PC-9 (cell line): ENCODE data around the gene ARHGAP42. TPM values are rescaled to one million over a fixed set of nuclear protein-coding genes. Genes with fewer than 3 reads are reported as not detected.

ENCODE experiments used
- BruUV-seq: library from RNA; stranded (reverse); fragments of 400-500 nt; replicated peaks from 2 replicates; lab custom pipeline; 2021; lab: Mats Ljungman, UMichigan
- CTCF ChIA-PET: fragments of 300-600 bp; sonication (Branson Sonifier 250); formaldehyde crosslinking; loops from one replicate; lab custom pipeline; 2022; ENCODE audit warnings: antibody characterized with exemption; lab: Charles Lee
- POLR2A ChIA-PET: fragments of 300-600 bp; sonication (Branson Sonifier 250); formaldehyde crosslinking; loops from one replicate; lab custom pipeline; 2022; ENCODE audit warnings: antibody characterized with exemption; ENCODE audit not compliant: unreplicated experiment; lab: Charles Lee
- DNase-seq, 2 experiments: peaks; one replicate each; pipeline versions ENCODE4 v3.0.0 to v3.0.0-alpha.2; 2015 to 2022; ENCODE audit warnings: mixed read lengths in 1 of 2
- H2AFZ ChIP-seq: fragments of 200-600 bp; sonication (generic); 2 replicates; pipeline ENCODE4 v1.8.1; 2017; ENCODE audit warnings: antibody characterized with exemption
- H3F3A ChIP-seq: fragments of 200-600 bp; sonication (generic); 2 replicates; pipeline ENCODE4 v1.8.1; 2017; ENCODE audit warnings: antibody characterized with exemption, mild to moderate bottlenecking, low read depth; ENCODE audit not compliant: insufficient read depth
- H3K27ac ChIP-seq: fragments of 200-600 bp; sonication (generic); 2 replicates; pipeline ENCODE4 v1.6.1; 2016; ENCODE audit warnings: mixed run types
- H3K27me3 ChIP-seq: fragments of 200-600 bp; sonication (generic); 2 replicates; pipeline ENCODE4 v1.6.1; 2016; ENCODE audit warnings: low read depth, mixed run types; ENCODE audit not compliant: insufficient read depth
- H3K36me3 ChIP-seq: fragments of 200-600 bp; sonication (generic); 2 replicates; pipeline ENCODE4 v1.6.1; 2016; ENCODE audit warnings: low read depth, mixed run types
- H3K4me1 ChIP-seq: fragments of 200-600 bp; sonication (generic); replicated peaks from 2 replicates; pipeline ENCODE4 v1.6.1; 2016; ENCODE audit warnings: mixed run types; ENCODE audit not compliant: insufficient read depth
- H3K4me2 ChIP-seq: fragments of 200-600 bp; sonication (generic); 2 replicates; pipeline ENCODE4 v1.6.1; 2017; ENCODE audit warnings: mixed run types
- H3K4me3 ChIP-seq: fragments of 200-600 bp; sonication (generic); 2 replicates; pipeline ENCODE4 v1.6.1; 2016; ENCODE audit warnings: mixed run types
- H3K79me2 ChIP-seq: fragments of 200-600 bp; sonication (generic); 2 replicates; pipeline ENCODE4 v1.6.1; 2017; ENCODE audit warnings: low read depth, mixed run types
- H3K9me2 ChIP-seq: fragments of 200-600 bp; sonication (generic); 2 replicates; pipeline ENCODE4 v1.8.1; 2017; ENCODE audit warnings: mild to moderate bottlenecking; ENCODE audit not compliant: insufficient read depth
- H3K9me3 ChIP-seq: fragments of 200-600 bp; sonication (generic); 2 replicates; pipeline ENCODE4 v1.8.1; 2016; ENCODE audit warnings: low read depth; ENCODE audit not compliant: insufficient read depth
- H4K20me1 ChIP-seq: fragments of 200-600 bp; sonication (generic); 2 replicates; pipeline ENCODE4 v1.8.1; 2017; ENCODE audit not compliant: insufficient read depth
- EZH2 ChIP-seq: fragments of 200-600 bp; sonication (generic); IDR thresholded peaks from 2 replicates; pipeline ENCODE4 v1.8.0; 2017; ENCODE audit warnings: antibody characterized with exemption, low read depth
- intact Hi-C: fragments of 100-400 bp; cut with micrococcal nuclease; formaldehyde crosslinking; loops from one replicate; pipeline ENCODE4 v1.10.0; 2022; ENCODE audit not compliant: unreplicated experiment
- total RNA-seq: library from RNA; stranded (reverse); gene quantifications from 2 replicates; pipeline ENCODE4 v1.2.3, GENCODE V29; 2021
- TF ChIP-seq, protein P1 (sequence below): fragments of 200-600 bp; sonication (generic); conservative IDR thresholded peaks from 2 replicates; pipeline ENCODE4 v1.6.1; 2017; ENCODE audit warnings: mixed run types, antibody characterized with exemption, mild to moderate bottlenecking, moderate library complexity

ARHGAP42 gene
- total RNA-seq, 1 experiment from 2014 or later: 12.8 TPM

DNA sequence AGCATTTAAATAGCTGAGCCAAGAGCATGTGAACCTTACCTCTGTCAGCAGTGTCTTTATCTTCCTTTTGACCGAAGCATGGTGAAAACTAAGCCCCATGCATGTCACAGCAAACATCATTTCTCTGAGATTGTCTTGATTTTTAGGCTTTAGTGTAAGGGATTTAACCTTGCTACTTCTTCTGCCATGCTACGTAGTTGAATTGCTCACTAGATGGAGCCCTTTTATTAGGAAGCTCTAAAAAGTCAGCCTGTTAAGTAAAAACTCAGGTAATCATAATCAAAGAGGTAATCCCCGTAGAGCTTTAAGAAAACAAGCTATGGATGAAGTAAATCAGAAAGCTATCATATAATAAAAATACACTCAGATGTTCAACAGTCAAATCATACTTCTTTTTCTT, 293.1 kb downstream of the ARHGAP42 start:
- no peak overlapping the region for H2AFZ ChIP-seq
- no peaks in the 10 kb centered on the region for H3F3A ChIP-seq
- intact Hi-C loops: loop anchor here (1.0 kb wide), 1 partner anchor 456 kb away; no protein-coding TSS in a partner anchor
- no peaks in the 10 kb centered on the region for H3K4me1 ChIP-seq
- H3K4me2 ChIP-seq: no peak overlapping the region
- BruUV-seq: no TSS peak
- H3K27me3 ChIP-seq: no peaks in the 10 kb centered on the region
- TF ChIP-seq, protein P1, sequence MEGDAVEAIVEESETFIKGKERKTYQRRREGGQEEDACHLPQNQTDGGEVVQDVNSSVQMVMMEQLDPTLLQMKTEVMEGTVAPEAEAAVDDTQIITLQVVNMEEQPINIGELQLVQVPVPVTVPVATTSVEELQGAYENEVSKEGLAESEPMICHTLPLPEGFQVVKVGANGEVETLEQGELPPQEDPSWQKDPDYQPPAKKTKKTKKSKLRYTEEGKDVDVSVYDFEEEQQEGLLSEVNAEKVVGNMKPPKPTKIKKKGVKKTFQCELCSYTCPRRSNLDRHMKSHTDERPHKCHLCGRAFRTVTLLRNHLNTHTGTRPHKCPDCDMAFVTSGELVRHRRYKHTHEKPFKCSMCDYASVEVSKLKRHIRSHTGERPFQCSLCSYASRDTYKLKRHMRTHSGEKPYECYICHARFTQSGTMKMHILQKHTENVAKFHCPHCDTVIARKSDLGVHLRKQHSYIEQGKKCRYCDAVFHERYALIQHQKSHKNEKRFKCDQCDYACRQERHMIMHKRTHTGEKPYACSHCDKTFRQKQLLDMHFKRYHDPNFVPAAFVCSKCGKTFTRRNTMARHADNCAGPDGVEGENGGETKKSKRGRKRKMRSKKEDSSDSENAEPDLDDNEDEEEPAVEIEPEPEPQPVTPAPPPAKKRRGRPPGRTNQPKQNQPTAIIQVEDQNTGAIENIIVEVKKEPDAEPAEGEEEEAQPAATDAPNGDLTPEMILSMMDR: peak; percentile 57
- TF ChIP-seq EZH2: no peak
- H4K20me1 ChIP-seq: no peaks in the 10 kb centered on the region
- POLR2A ChIA-PET: no interaction called here
- no peak overlapping the region for H3K4me3 ChIP-seq
- no peaks in the 10 kb centered on the region for H3K79me2 ChIP-seq
- DNase-seq: no peak
- no peaks in the 10 kb centered on the region for H3K9me2 ChIP-seq
- H3K27ac ChIP-seq: no peak overlapping the region
- CTCF ChIA-PET: interaction anchor here (0.5 to 0.7 kb wide), 4 partner anchors 125 to 455 kb away, joined by 3 to 25 read pairs (median 6); partner anchors contain the start of gene PGR
- no peaks in the 10 kb centered on the region for H3K36me3 ChIP-seq
- H3K9me3 ChIP-seq: no peaks in the 10 kb centered on the region

DNA sequence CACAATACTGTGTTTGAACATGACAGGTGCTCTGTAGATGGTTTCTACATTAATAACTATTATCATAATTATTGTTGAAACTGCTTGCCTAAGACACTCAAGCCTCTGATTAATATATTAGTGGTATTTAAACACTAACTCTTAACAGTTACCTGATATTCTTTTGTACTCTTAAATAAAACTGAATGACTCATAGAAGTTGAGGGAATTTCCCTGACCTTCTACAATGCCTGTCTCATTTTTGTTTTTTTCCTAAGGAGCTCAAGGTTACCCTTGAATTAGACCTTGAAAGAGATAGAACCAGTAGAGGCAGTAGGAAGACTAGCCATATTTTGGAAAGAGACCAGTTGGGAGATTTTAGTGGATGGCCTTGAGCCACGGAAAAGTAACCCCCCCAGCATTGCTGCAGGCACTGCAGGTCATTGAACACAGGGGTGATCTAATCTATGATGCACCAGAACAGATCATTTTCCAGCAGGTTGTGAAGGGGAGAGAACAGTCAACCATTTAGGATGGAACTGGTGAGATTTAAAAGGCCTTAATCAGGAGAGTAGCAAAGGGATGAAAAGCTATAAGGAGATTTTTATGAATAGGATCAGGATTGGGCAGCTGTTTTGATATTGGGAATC, 294.2 kb downstream of the ARHGAP42 start:
- BruUV-seq: no TSS peak
- no peaks in the 10 kb centered on the region for H3K36me3 ChIP-seq
- no peaks in the 10 kb centered on the region for H3K79me2 ChIP-seq
- intact Hi-C loops: no loop called here
- H3F3A ChIP-seq: no peaks in the 10 kb centered on the region
- H3K4me1 ChIP-seq: no peaks in the 10 kb centered on the region
- no peaks in the 10 kb centered on the region for H3K27me3 ChIP-seq
- no peaks in the 10 kb centered on the region for H3K9me3 ChIP-seq
- ChIA-PET CTCF (no interaction called here), POLR2A (interaction anchor here (0.6 to 0.7 kb wide), 2 partner anchors 10 to 831 kb away, joined by 5 to 7 read pairs; no protein-coding TSS in a partner anchor)
- no peaks in the 10 kb centered on the region for H4K20me1 ChIP-seq
- H2AFZ ChIP-seq: no peak overlapping the region
- no peaks in the 10 kb centered on the region for H3K9me2 ChIP-seq
- no peak for DNase-seq
- no peak overlapping the region for H3K4me3 ChIP-seq
- TF ChIP-seq EZH2: no peak
- TF ChIP-seq, protein P1: no peak
- H3K27ac ChIP-seq: no peak overlapping the region
- no peak overlapping the region for H3K4me2 ChIP-seq

DNA sequence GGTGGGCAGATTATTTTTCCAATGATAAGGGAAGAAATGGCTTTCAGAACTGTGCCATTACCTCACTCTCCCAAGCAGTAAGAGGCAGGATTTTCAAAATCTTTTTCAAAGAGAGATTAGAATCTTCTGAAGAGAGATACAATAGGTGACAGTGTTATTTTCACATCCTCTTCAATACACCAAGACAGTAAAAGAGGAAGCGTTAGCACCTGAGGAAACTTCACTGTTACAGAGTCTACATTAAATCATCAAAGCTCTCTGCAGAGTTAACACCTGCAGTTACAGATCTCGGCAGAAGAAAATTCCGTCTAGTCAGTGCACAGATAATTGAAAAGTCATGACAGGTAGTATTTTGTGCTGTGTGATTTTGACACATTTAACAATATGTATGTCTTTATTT, 297.6 kb downstream of the ARHGAP42 start:
- BruUV-seq: no TSS peak
- intact Hi-C loops: no loop called here
- H2AFZ ChIP-seq: no peak overlapping the region
- no peaks in the 10 kb centered on the region for H3K9me2 ChIP-seq
- no peak overlapping the region for H3K27ac ChIP-seq
- no peak overlapping the region for H3K4me2 ChIP-seq
- no peaks in the 10 kb centered on the region for H3K27me3 ChIP-seq
- H3K36me3 ChIP-seq: no peaks in the 10 kb centered on the region
- CTCF ChIA-PET: no interaction called here
- no peak overlapping the region for H3K4me3 ChIP-seq
- H4K20me1 ChIP-seq: no peaks in the 10 kb centered on the region
- H3K9me3 ChIP-seq: no peaks in the 10 kb centered on the region
- no peaks in the 10 kb centered on the region for H3K79me2 ChIP-seq
- no peaks in the 10 kb centered on the region for H3F3A ChIP-seq
- no peak for DNase-seq
- POLR2A ChIA-PET: no interaction called here
- TF ChIP-seq, protein P1: no peak
- no peak for TF ChIP-seq EZH2
- H3K4me1 ChIP-seq: no peaks in the 10 kb centered on the region
